ENCODE results near the gene NKAIN2.

NKAIN2 gene

GRCh38 chr6:124607119-124607627 lies 803.5 kb downstream of the NKAIN2 start:
- no peaks in the 10 kb centered on the region for H3K36me3 ChIP-seq (ENCODE audit: control insufficient read depth, insufficient read depth, low read length)
- H3K4me3 ChIP-seq (ENCODE audit: low read length): no peak overlapping the region
- no peak overlapping the region for H3K9ac ChIP-seq (ENCODE audit: low read length)
- H3K4me1 ChIP-seq (ENCODE audit: control insufficient read depth, insufficient read depth, low read length): no peaks in the 10 kb centered on the region
- no peaks in the 10 kb centered on the region for H3K27me3 ChIP-seq (ENCODE audit: control insufficient read depth, insufficient read depth, low read length)
- H3K27ac ChIP-seq (ENCODE audit: low read depth, low read length): no peak overlapping the region

GRCh38 chr6:124613031-124613430 lies 809.4 kb downstream of the NKAIN2 start:
- Histone ChIP-seq H3K27ac (ENCODE audit: low read depth, low read length) (no peak overlapping the region), H3K9ac (ENCODE audit: low read length) (no peak overlapping the region), H3K4me3 (ENCODE audit: low read length) (no peak overlapping the region), H3K36me3 (ENCODE audit: control insufficient read depth, insufficient read depth, low read length) (no peaks in the 10 kb centered on the region), H3K4me1 (ENCODE audit: control insufficient read depth, insufficient read depth, low read length) (no peaks in the 10 kb centered on the region), H3K27me3 (ENCODE audit: control insufficient read depth, insufficient read depth, low read length) (no peaks in the 10 kb centered on the region)

- Histone ChIP-seq H3K4me1 (ENCODE audit: control insufficient read depth, insufficient read depth, low read length) (no peaks in the 10 kb centered on the region), H3K36me3 (ENCODE audit: control insufficient read depth, insufficient read depth, low read length) (no peaks in the 10 kb centered on the region), H3K27ac (ENCODE audit: low read depth, low read length) (no peak overlapping the region), H3K9ac (ENCODE audit: low read length) (no peak overlapping the region), H3K4me3 (ENCODE audit: low read length) (no peak overlapping the region), H3K27me3 (ENCODE audit: control insufficient read depth, insufficient read depth, low read length) (no peaks in the 10 kb centered on the region)
Measured at GRCh38 chr6:124622351-124622750, 818.7 kb downstream of the NKAIN2 start.

GRCh38 chr6:124633655-124634054 lies 830.0 kb downstream of the NKAIN2 start:
- Histone ChIP-seq H3K36me3 (ENCODE audit: control insufficient read depth, insufficient read depth, low read length) (no peaks in the 10 kb centered on the region), H3K4me3 (ENCODE audit: low read length) (no peak overlapping the region), H3K9ac (ENCODE audit: low read length) (no peak overlapping the region), H3K4me1 (ENCODE audit: control insufficient read depth, insufficient read depth, low read length) (no peaks in the 10 kb centered on the region), H3K27me3 (ENCODE audit: control insufficient read depth, insufficient read depth, low read length) (no peaks in the 10 kb centered on the region), H3K27ac (ENCODE audit: low read depth, low read length) (no peak overlapping the region)

- H3K27ac ChIP-seq (ENCODE audit: low read depth, low read length): no peak overlapping the region
- no peak overlapping the region for H3K4me3 ChIP-seq (ENCODE audit: low read length)
- H3K36me3 ChIP-seq (ENCODE audit: control insufficient read depth, insufficient read depth, low read length): no peaks in the 10 kb centered on the region
- no peaks in the 10 kb centered on the region for H3K4me1 ChIP-seq (ENCODE audit: control insufficient read depth, insufficient read depth, low read length)
- H3K9ac ChIP-seq (ENCODE audit: low read length): no peak overlapping the region
- H3K27me3 ChIP-seq (ENCODE audit: control insufficient read depth, insufficient read depth, low read length): no peaks in the 10 kb centered on the region
Measured at GRCh38 chr6:124640432-124640831, 836.8 kb downstream of the NKAIN2 start.

GRCh38 chr6:124655866-124656265 lies 852.2 kb downstream of the NKAIN2 start:
- Histone ChIP-seq H3K27ac (ENCODE audit: low read depth, low read length) (no peak overlapping the region), H3K4me3 (ENCODE audit: low read length) (no peak overlapping the region), H3K9ac (ENCODE audit: low read length) (no peak overlapping the region), H3K27me3 (ENCODE audit: control insufficient read depth, insufficient read depth, low read length) (no peaks in the 10 kb centered on the region), H3K36me3 (ENCODE audit: control insufficient read depth, insufficient read depth, low read length) (no peaks in the 10 kb centered on the region), H3K4me1 (ENCODE audit: control insufficient read depth, insufficient read depth, low read length) (no peaks in the 10 kb centered on the region)

GRCh38 chr6:124658053-124658452 lies 854.4 kb downstream of the NKAIN2 start:
- Histone ChIP-seq H3K4me1 (ENCODE audit: control insufficient read depth, insufficient read depth, low read length) (no peaks in the 10 kb centered on the region), H3K27ac (ENCODE audit: low read depth, low read length) (no peak overlapping the region), H3K36me3 (ENCODE audit: control insufficient read depth, insufficient read depth, low read length) (no peaks in the 10 kb centered on the region), H3K9ac (ENCODE audit: low read length) (no peak overlapping the region), H3K27me3 (ENCODE audit: control insufficient read depth, insufficient read depth, low read length) (no peaks in the 10 kb centered on the region), H3K4me3 (ENCODE audit: low read length) (no peak overlapping the region)

- Histone ChIP-seq H3K4me1 (ENCODE audit: control insufficient read depth, insufficient read depth, low read length) (no peaks in the 10 kb centered on the region), H3K27ac (ENCODE audit: low read depth, low read length) (no peak overlapping the region), H3K27me3 (ENCODE audit: control insufficient read depth, insufficient read depth, low read length) (no peaks in the 10 kb centered on the region), H3K36me3 (ENCODE audit: control insufficient read depth, insufficient read depth, low read length) (no peaks in the 10 kb centered on the region), H3K9ac (ENCODE audit: low read length) (no peak overlapping the region), H3K4me3 (ENCODE audit: low read length) (no peak overlapping the region)
Measured at GRCh38 chr6:124659427-124659826, 855.8 kb downstream of the NKAIN2 start.

- no peak overlapping the region for H3K4me3 ChIP-seq (ENCODE audit: low read length)
- H3K27ac ChIP-seq (ENCODE audit: low read depth, low read length): no peak overlapping the region
- H3K4me1 ChIP-seq (ENCODE audit: control insufficient read depth, insufficient read depth, low read length): no peaks in the 10 kb centered on the region
- H3K36me3 ChIP-seq (ENCODE audit: control insufficient read depth, insufficient read depth, low read length): no peaks in the 10 kb centered on the region
- H3K9ac ChIP-seq (ENCODE audit: low read length): no peak overlapping the region
- no peaks in the 10 kb centered on the region for H3K27me3 ChIP-seq (ENCODE audit: control insufficient read depth, insufficient read depth, low read length)
Measured at GRCh38 chr6:124660185-124660584, 856.5 kb downstream of the NKAIN2 start.

GRCh38 chr6:124661097-124661661 lies 857.5 kb downstream of the NKAIN2 start:
- Histone ChIP-seq H3K4me1 (ENCODE audit: control insufficient read depth, insufficient read depth, low read length) (no peaks in the 10 kb centered on the region), H3K9ac (ENCODE audit: low read length) (no peak overlapping the region), H3K36me3 (ENCODE audit: control insufficient read depth, insufficient read depth, low read length) (no peaks in the 10 kb centered on the region)

GRCh38 chr6:124668028-124668427 lies 864.4 kb downstream of the NKAIN2 start:
- Histone ChIP-seq H3K4me3 (ENCODE audit: low read length) (no peak overlapping the region), H3K36me3 (ENCODE audit: control insufficient read depth, insufficient read depth, low read length) (no peaks in the 10 kb centered on the region), H3K9ac (ENCODE audit: low read length) (no peak overlapping the region), H3K27ac (ENCODE audit: low read depth, low read length) (no peak overlapping the region), H3K27me3 (ENCODE audit: control insufficient read depth, insufficient read depth, low read length) (no peaks in the 10 kb centered on the region), H3K4me1 (ENCODE audit: control insufficient read depth, insufficient read depth, low read length) (no peaks in the 10 kb centered on the region)

More at GRCh38 chr6:124661097-124661661, 857.5 kb downstream of the NKAIN2 start:
- Histone ChIP-seq H3K27ac (ENCODE audit: low read depth, low read length) (no peak overlapping the region), H3K27me3 (ENCODE audit: control insufficient read depth, insufficient read depth, low read length) (no peaks in the 10 kb centered on the region), H3K4me3 (ENCODE audit: low read length) (no peak overlapping the region)

GRCh38 chr6:124669713-124670480 lies 866.2 kb downstream of the NKAIN2 start:
- Histone ChIP-seq H3K27me3 (ENCODE audit: control insufficient read depth, insufficient read depth, low read length) (no peaks in the 10 kb centered on the region), H3K4me3 (ENCODE audit: low read length) (no peak overlapping the region), H3K27ac (ENCODE audit: low read depth, low read length) (no peak overlapping the region), H3K9ac (ENCODE audit: low read length) (no peak overlapping the region), H3K36me3 (ENCODE audit: control insufficient read depth, insufficient read depth, low read length) (no peaks in the 10 kb centered on the region), H3K4me1 (ENCODE audit: control insufficient read depth, insufficient read depth, low read length) (no peaks in the 10 kb centered on the region)

GRCh38 chr6:124670801-124671200 lies 867.1 kb downstream of the NKAIN2 start:
- Histone ChIP-seq H3K4me3 (ENCODE audit: low read length) (no peak overlapping the region), H3K9ac (ENCODE audit: low read length) (no peak overlapping the region), H3K36me3 (ENCODE audit: control insufficient read depth, insufficient read depth, low read length) (no peaks in the 10 kb centered on the region), H3K4me1 (ENCODE audit: control insufficient read depth, insufficient read depth, low read length) (no peaks in the 10 kb centered on the region), H3K27me3 (ENCODE audit: control insufficient read depth, insufficient read depth, low read length) (no peaks in the 10 kb centered on the region), H3K27ac (ENCODE audit: low read depth, low read length) (no peak overlapping the region)
